ENCODE data around the gene IDH3A.
"Not testable (repeated sequence)": the region's sequence is repeated elsewhere in the genome, so short reads cannot be mapped to it uniquely, and the experiment has no call there.

The IDH3A gene

GRCh38 chr15:78133801-78134200 is 15.4 kb upstream of the IDH3A start:
- in situ Hi-C loops (cut with HindIII; ENCODE audit: low pct_unique_long_range_greater_than_20kb, low sequenced_read_pairs) = no loop called here
- DNase-seq (ENCODE audit: low read depth in 1 of 2, low spot score in 1 of 2) = peak; percentile 77 to 93
- TF ChIP-seq JUND (IDR thresholded peaks at IDR 0.05; ENCODE audit: low read depth) = no peak; the same call in 1 of the 2 replicates

GRCh38 chr15:78139578-78139977 is 9.6 kb upstream of the IDH3A start:
- DNase-seq (ENCODE audit: low read depth in 1 of 2, low spot score in 1 of 2) = no peak
- no peak for TF ChIP-seq JUND (IDR thresholded peaks at IDR 0.05; ENCODE audit: low read depth)
- in situ Hi-C loops (cut with HindIII; ENCODE audit: low pct_unique_long_range_greater_than_20kb, low sequenced_read_pairs) = no loop called here

DNA sequence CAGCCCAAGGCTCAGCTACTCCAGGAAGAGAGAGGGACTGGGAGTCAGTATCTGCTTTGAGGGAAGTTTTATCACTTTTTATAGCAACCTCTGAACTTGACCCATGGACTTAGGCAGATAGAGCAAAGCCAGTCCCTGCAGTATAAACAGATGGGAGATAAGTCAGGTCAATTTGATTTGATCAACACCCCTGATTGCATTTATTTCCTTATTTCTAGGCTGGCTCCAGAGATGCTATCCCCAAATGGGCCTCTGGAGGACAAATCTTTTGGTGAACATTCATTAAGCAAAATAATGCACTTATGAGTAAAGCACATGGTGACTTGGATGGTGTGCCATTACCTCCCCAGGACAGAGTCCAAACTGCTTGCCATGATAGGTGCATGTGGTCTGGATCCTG is 8.9 kb upstream of the IDH3A start:
- in situ Hi-C loops (cut with HindIII; ENCODE audit: low pct_unique_long_range_greater_than_20kb, low sequenced_read_pairs) = no loop called here
- no peak for TF ChIP-seq JUND (IDR thresholded peaks at IDR 0.05; ENCODE audit: low read depth)
- no peak for DNase-seq (ENCODE audit: low read depth in 1 of 2, low spot score in 1 of 2)

DNA sequence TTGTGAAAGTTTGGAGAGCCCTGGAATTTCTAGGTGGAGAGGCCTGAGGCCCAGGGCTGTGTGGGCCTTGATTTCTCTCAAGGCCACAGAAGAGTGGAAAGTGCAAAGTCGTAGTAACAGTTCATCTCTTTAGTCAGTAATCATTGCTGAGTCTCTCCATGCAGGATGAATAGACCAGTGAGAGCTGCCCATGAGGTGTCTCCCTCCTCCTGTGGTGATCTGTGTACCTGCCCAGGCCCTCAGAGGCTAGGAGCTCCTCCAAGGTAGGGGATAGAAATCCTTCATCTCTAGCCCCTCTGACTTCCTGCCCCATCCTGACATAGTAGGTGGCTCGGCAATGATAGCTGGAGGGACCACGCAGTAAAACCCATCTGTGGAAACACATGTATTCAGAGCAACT is 6.8 kb upstream of the IDH3A start:
- in situ Hi-C loops (cut with HindIII; ENCODE audit: low pct_unique_long_range_greater_than_20kb, low sequenced_read_pairs) = no loop called here
- DNase-seq (ENCODE audit: low read depth in 1 of 2, low spot score in 1 of 2) = no peak
- TF ChIP-seq JUND (IDR thresholded peaks at IDR 0.05; ENCODE audit: low read depth) = no peak

- in situ Hi-C loops (cut with HindIII; ENCODE audit: low pct_unique_long_range_greater_than_20kb, low sequenced_read_pairs) = no loop called here
- TF ChIP-seq JUND (IDR thresholded peaks at IDR 0.05; ENCODE audit: low read depth) = no peak
- peak in 1 of 2 experiments; percentile 33 for DNase-seq (ENCODE audit: low read depth in 1 of 2, low spot score in 1 of 2)
Observed at GRCh38 chr15:78146425-78147154, 2.6 kb upstream of the IDH3A start.

GRCh38 chr15:78147566-78147965 is 1.6 kb upstream of the IDH3A start:
- in situ Hi-C loops (cut with HindIII; ENCODE audit: low pct_unique_long_range_greater_than_20kb, low sequenced_read_pairs) = no loop called here
- DNase-seq (ENCODE audit: low read depth in 1 of 2, low spot score in 1 of 2) = no peak
- TF ChIP-seq JUND (IDR thresholded peaks at IDR 0.05; ENCODE audit: low read depth) = no peak

DNA sequence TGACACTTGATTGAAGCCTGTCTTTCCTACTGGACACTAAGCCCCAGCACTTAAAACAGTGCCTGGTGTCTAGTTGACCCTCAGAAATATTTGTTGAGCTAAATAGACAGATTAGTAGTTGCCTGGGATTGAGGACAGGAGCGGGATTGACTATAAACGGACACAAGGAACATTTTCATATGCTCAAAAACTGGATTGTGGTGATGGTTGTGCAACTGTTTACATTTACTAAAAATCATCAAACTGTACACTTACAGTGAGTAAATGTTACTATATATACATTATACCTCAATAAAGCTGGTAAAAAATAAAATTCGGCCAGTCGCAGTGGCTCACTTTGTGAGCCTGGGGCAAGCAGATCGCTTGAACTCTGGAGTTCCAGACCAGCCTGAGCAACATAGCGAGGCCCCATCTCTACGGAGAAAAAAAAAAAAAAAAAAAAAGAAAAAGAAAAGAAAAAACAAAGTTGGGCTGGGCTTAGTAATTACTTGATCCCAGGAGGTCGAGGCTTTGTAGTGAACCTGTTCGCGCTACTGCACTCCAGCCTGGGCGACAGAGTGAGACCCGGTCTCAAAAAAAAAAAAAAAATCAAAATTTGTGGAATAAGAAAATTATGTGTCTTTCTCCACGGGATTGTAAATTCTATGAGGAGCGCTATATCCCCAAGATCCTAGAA is 632 bp upstream of the IDH3A start:
- no peak for TF ChIP-seq JUND (IDR thresholded peaks at IDR 0.05; ENCODE audit: low read depth)
- DNase-seq (ENCODE audit: low read depth in 1 of 2, low spot score in 1 of 2) = no peak
- in situ Hi-C loops (cut with HindIII; ENCODE audit: low pct_unique_long_range_greater_than_20kb, low sequenced_read_pairs) = no loop called here

DNA sequence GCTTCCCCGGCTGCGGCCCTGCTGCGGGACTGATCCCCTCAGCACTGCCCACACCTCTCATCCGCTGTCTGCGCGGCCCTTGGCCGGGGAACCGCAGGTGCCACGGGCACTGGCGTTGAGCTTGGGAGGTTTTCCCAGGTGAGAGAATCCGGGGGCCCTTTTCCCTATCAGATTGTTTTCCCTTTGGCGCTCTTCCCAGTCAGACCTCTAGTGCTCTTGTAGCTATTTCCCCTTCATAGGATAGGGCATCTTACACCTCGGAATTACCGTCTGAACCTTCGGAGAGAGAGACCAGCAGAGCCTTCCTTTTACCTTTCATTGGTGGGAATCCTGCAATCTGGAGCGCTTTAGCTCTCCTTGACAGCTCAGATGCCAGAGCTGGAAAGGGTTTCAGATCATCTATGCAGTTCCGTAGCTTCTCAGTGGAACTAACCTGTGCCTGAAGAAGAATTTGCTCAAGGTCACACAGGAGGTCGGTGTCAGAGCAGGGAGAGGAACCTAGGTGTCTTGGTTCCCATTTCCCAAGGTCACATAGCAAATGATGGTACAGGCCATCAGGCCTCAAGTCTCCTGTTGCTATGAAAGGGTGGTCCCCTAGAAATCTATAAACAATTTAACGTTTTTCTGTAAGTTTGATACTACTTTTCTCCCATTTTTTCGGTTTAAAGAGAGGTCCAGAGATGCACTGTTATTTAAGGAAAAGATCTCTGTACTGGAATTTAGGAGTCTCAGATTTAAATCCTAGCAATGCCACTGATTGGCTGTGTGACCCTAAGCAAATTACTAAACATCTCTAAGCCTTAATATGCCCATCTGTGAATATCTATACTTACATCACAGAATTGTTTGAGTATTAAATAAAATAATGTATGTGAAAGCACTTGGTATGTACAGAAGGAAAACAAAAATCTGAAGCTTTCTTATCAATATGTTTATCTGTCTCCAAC is 916 bp downstream of the IDH3A start:
- no peak for TF ChIP-seq JUND (IDR thresholded peaks at IDR 0.05; ENCODE audit: low read depth)
- peak in 1 of 2 experiments; percentile 32 for DNase-seq (ENCODE audit: low read depth in 1 of 2, low spot score in 1 of 2)
- in situ Hi-C loops (cut with HindIII; ENCODE audit: low pct_unique_long_range_greater_than_20kb, low sequenced_read_pairs) = no loop called here

DNA sequence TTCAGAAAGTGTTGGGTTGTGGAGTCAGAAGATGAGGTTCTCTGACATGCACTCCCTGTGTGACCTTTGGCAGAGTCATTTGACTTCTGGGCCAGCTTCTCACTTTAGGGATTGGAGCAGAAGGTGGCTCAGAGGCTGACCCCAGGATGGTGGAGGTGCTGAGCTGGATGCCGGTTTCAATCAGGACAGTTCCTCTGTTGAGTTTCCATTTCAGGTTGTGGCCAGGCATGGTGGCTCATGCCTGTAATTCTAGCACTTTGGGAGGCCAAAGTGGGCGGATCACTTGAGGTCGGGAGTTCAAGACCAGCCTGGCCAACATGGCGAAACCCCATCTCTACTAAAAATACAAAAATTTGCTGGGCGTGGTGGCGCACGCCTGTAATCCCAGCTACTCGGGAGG is 1.9 kb downstream of the IDH3A start:
- DNase-seq (ENCODE audit: low read depth in 1 of 2, low spot score in 1 of 2); in situ Hi-C loops (cut with HindIII; ENCODE audit: low pct_unique_long_range_greater_than_20kb, low sequenced_read_pairs): not testable (repeated sequence)

DNA sequence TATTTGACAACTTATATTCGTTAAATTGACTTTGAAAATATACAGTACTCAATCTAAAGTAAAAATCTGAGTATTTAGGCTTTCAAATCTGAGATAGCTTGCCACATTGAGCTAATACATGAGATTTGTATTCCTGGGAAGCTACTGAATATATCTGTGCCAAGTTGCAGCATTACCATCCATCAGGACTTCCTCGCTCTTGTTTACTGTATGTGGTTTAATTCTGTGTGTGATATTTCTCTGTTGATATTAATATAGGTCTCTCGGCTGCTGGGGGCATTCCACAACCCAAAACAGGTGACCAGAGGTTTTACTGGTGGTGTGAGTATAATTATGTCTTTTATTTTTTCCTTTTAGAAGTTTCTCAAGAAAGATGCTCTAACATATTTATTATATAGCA is 5.8 kb downstream of the IDH3A start:
- DNase-seq (ENCODE audit: low read depth in 1 of 2, low spot score in 1 of 2) = no peak
- no peak for TF ChIP-seq JUND (IDR thresholded peaks at IDR 0.05; ENCODE audit: low read depth)
- in situ Hi-C loops (cut with HindIII; ENCODE audit: low pct_unique_long_range_greater_than_20kb, low sequenced_read_pairs) = no loop called here

DNA sequence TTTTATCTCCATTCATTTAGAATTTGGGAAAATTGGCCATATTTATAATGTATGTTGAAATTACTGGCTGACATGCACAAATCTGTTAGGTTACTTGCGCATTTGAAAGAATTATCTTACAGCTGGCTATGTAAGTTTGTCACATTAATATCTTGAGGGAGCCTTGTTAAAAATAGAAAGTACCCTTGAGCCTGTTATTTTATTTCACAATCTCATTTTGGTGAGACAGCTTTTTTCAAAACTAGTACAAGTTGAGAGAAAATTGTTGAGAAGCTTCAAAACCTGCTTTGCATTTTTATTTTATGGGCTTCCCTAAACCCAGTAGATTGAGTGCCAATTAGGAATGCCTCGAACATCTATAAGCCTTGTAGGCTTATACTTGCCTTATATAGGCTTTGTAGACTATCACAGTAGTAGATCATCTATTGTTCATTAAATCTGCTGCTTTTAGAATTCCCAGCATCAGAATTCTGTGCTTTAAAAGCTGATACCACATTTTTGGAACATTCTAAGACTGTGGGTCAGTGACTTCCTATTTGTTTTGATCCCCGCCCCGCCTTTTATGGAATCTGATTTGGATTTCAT is 6.3 kb downstream of the IDH3A start:
- no peak for DNase-seq (ENCODE audit: low read depth in 1 of 2, low spot score in 1 of 2)
- TF ChIP-seq JUND (IDR thresholded peaks at IDR 0.05; ENCODE audit: low read depth) = no peak
- in situ Hi-C loops (cut with HindIII; ENCODE audit: low pct_unique_long_range_greater_than_20kb, low sequenced_read_pairs) = no loop called here

- TF ChIP-seq JUND (IDR thresholded peaks at IDR 0.05; ENCODE audit: low read depth) = no peak
- in situ Hi-C loops (cut with HindIII; ENCODE audit: low pct_unique_long_range_greater_than_20kb, low sequenced_read_pairs) = no loop called here
Observed at GRCh38 chr15:78156653-78157052, 7.5 kb downstream of the IDH3A start.

More at GRCh38 chr15:78156653-78157052, 7.5 kb downstream of the IDH3A start:
- DNase-seq (ENCODE audit: low read depth in 1 of 2, low spot score in 1 of 2) = no peak
